Activated CD4-positive, alpha-beta T cell treated with anti-CD3 and anti-CD28 coated beads for 1 hour (primary cell): ENCODE measurements around the gene TMEM236.

ENCODE experiments used
- DNase-seq: peaks from one replicate; pipeline ENCODE4 v3.0.0-alpha.2; 2020

Gene TMEM236

GRCh38 chr10:17789396-17789795 lies 37.4 kb downstream of the TMEM236 start:
- DNase-seq, result no peak

DNA sequence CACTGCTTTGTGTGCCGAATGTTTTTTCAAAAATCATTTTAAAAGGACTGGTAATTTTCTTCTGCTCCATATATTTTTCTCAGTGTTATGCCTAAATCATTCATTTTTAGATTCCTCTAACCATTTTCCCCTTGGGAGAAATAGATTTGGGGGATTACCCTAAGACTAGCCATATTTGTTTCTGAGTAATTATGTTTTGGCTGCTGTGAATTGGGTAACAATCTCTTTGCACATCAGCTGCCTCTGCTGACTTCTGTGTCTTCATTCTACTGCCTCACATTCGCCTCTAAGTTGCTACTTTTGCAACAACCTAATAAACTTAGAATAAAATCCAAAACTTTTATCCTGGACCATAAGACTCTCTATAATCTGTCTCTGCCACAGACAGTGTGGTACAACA lies 38.6 kb downstream of the TMEM236 start:
- no peak for DNase-seq

DNA sequence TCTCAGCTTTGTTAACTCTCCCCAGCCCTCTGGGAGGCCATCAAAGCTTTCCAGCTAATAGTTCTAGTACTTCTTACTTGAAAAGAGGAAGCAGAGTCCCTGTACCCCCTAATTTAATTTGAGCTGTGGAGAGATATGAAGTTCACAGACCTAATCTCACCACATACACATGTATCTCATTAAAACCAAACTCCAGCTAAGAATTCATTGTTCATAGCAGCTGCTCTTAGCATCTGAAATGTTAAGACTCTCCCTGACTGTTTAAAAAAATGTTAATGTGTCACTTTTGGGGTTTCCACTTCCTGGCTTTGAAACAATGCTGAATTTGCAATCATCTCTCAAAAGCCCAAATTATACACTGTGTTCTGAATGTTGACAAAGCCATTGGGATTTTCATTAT lies 41.0 kb downstream of the TMEM236 start:
- DNase-seq, result no peak

DNA sequence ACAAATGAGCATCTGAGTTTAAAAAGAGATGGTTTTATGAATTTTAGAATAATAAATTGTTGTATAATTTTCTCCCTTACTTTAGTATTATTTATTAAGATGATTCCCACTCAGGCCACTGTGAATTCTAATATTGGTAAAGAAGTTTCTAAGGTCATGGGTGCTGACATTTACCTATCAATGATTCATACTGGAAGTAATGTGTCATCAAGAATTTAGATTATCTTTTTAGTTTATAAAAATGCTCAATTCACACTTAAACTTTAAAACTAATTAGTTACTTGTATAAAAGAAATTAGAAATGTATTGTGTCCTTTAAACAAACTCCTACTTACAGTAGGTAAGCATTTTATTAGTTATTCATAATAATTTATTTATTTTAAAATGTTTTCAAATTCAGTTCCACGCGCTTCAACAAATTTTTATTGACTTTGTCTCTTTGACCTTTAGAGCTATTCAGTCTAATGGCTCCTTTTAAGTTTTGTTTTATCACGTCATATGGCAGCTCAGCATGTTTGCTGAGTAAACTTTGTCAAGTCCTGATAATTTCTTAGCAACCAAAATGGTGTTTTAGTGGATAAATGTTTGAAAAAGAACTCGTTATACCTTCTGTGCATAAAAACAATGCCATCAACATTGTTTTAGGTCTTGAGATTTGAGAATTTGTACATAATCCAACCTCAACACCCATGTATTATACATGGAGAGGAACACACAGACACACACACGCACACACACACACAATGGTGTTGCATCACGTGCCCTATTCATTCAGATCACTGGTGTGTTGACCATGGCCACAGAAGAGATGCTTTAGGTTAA lies 42.0 kb downstream of the TMEM236 start:
- no peak for DNase-seq

DNA sequence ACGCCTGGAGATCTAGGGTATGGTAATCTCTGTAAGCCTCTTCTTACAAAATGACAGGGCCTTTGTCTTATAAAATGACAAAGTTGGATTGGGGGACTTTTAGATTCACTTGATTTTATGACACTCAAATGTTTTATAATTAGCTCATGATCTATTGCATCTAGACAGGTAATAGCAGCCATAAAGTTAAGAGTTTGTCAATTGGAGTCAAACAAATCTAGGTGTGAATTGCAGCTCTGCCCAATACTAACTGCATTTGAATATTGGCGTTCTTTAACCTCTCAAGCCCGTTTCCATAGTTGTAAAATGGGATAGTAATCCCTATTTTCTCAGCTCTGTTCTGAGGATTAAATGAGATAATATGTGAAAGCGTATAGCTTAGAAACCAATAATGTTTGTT lies 43.1 kb downstream of the TMEM236 start:
- no peak for DNase-seq

DNA sequence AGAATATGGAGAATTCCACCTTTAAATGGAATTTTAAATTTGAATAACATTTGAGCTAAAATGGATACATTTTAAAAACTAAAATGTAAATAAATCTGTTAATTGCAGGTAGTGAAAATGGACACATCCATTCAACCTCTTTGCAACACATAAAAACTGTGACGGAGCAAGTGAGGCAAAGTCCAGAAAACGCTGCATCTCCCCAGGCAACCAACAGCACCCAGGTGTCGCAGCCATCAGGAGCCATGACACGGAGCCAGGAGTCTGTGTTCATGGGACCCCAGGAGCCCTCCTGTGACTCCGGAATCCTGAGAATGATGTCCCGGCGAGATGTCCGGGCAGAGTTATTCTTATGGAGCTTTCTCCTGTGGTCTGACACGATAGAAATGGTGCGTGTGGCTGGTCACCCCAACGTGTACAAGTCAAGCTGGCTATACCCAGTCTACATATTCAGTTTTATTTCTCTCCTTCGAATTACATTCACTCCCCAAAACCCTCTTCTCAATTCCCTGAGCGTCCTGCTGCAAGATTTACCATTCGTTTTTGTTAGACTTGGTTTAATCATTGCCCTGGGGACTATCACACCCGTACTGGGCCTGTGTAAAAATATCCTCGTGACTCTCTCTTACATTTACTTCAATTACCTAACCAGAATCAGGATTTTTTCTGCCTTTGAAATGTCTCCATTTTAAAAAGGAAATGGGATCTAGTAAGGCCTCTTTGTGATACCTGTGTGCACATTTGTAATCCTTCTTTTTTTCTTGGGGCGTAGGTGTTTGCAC lies 44.0 kb downstream of the TMEM236 start:
- no peak for DNase-seq

DNA sequence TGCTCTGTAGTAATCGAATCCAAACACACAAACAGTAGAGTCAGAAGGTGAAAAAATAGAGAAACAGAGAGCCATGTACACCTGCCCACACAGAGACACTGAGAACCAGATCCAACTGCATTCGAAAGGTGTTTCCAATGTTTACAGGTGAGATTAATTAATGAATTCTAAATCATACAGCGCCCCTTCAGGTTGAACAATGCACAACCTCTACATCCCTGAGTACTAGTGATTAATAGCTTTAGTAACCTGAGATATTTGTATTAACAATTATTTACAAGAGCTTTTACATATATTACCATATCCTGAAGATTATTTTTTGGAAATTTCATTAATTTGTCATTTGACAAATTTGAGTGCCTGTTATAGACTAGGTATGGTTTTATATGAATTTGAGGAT lies 49.5 kb downstream of the TMEM236 start:
- no peak for DNase-seq

DNA sequence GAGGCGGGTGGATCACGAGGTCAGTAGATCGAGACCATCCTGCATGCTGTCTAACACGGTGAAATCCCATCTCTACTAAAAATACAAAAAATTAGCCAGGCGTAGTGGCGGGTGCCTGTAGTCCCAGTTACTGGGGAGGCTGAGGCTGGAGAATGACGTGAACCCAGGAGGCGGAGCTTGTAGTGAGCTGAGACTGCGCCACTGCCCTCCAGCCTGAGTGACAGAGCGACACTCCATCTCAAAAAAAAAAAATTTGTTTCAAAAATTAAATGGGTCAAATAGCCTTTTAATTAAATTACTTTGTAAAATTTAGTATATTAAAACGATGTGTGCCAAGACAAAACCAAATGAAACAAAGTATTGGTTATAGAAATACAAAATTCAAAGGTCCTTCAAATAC lies 50.3 kb downstream of the TMEM236 start:
- no peak for DNase-seq

DNA sequence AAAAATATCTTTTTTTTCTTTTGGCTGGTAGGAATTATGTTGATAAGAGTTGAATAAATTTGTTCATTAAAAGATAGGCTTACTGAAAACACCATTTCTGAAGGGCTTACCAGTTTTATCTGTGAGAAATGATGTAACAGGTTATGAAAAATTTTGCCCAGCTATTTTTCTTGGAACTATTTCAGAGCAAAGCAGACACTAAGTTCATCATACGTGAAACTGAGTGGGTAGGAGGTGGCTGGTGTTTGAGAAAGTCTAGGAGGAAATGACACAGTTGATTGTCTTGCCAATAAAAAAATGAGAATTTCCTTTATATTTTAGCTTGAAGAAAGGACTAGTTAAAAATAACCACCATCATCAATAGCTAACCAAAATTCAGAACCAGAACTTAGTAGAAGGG lies 51.0 kb downstream of the TMEM236 start:
- no peak for DNase-seq

- no peak for DNase-seq
Measured at GRCh38 chr10:17805330-17805729, 53.3 kb downstream of the TMEM236 start.

DNA sequence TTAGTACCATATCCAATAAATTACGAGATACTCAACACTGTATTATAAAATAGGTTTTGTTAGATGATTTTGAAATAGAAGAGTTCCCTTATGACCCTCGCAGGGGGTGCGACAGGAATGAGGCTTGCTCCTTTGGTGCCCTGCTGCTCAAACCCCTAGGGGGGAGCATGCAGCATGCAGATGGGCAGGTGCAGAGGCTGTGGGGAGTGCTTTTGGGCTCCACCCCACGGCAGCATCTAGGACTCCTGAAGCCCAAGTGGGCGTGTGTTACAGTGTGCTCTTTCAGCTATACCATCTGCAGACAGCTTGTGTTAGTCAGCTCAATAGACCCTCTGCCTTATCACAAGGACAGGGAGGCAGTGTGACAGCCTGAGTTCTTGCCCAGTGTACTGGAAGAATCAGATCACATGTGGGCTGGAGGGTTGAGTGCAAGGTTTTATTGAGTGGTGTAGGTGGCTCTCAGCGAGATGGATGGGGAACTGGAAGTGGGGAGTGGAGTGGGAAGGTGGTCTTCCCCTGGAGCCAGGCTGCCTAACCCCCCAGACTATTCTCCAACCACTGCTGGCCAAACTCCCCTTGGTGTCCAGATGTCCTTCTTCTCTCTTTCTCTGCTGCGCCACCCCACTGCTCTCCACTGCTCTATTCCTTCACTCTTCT lies 54.0 kb downstream of the TMEM236 start:
- no peak for DNase-seq

- no peak for DNase-seq
Measured at GRCh38 chr10:17808971-17809841, 57.2 kb downstream of the TMEM236 start, which contains the start of gene MRC1. Gene MRC1 (plus strand): TSS chr10:17809348. CDS start chr10:17809466, 118 bp downstream.

GRCh38 chr10:17811146-17811865 lies 59.3 kb downstream of the TMEM236 start:
- no peak for DNase-seq

DNA sequence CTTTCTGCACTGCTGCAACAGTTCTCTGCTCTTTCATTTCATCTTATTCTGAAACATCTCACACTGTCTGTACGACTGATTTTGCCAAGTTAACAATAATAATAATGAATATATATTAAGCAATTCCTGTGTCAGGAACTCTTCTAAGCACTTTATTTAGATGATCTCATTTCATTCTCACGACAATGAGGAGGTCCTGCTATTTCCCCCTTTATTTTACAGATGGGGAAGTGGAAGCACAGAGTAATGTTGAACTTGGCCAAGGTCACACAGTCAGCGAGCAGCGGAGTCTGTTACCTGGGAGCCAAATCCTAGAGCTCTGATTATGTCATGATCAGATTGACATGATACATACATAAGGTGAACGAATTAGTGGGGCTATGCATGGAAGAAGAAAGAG lies 63.0 kb downstream of the TMEM236 start:
- no peak for DNase-seq

DNA sequence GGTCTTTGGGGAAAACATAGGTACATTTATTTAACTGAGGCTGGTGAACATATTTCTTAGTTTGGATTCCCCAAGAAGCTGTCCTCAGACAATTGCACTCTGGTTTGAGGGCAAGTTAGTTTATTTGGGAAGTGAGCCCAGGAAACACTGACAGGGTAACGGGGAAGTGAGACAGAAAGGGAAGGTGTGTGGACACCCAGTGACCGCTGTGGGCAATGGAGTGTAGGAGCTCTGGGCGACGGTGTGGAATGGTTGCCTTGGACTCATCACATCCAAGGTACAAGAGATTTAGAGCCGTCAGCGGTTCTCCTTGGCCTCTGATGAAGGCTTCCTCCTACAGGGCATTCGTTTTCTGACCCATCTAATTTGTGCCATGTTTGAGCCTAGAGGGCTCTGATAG lies 64.2 kb downstream of the TMEM236 start:
- DNase-seq, result no peak

- DNase-seq, result no peak
Measured at GRCh38 chr10:17817316-17817715, 65.3 kb downstream of the TMEM236 start.

DNA sequence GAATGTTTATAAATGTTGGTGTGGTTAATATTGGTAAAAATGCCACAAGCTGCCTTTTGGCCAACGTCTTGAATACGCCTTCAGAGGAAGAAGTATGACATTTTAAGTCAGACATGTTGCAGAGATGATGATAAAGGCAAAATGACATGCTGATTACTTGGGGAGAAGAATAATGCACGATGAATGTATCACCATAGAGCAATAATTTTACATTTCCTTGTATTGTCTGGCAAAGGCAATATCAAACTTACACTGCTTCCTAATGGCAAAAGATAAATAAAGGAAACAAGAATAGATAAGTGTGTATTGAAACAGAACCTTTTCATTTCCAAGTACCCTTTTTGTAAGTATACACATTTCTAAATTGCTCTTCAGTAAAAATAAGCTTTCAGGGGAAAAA lies 65.8 kb downstream of the TMEM236 start:
- no peak for DNase-seq

- DNase-seq, result no peak
Measured at GRCh38 chr10:17819836-17820235, 67.8 kb downstream of the TMEM236 start.

- no peak for DNase-seq
Measured at GRCh38 chr10:17820943-17821342, 68.9 kb downstream of the TMEM236 start.

- DNase-seq, result no peak
Measured at GRCh38 chr10:17821893-17822292, 69.9 kb downstream of the TMEM236 start.

- DNase-seq, result no peak
Measured at GRCh38 chr10:17831341-17831740, 79.3 kb downstream of the TMEM236 start.

DNA sequence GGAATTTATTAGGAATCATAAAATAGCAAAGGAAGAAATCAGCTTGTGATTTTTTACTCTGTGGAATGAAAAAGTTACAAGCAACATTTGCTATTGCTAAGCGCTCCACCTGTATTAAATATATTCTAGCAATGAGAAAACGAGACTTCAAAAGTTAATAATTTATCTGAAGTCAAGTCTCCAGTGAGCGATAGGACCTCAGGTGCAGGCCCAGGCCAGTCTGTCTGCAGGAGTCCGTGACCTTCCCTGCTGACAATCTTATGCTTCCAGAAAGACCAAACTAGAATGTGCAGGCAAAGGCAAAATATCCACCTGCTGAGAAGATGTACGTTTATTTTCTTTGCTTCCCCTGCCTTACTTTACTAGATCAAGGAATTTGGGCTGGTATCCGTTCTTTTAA lies 79.9 kb downstream of the TMEM236 start:
- DNase-seq, result no peak
